Adipocyte (in vitro differentiated cells): Measurements from ENCODE around the gene MUC5B.

ENCODE experiments used
- DNase-seq: peaks from one replicate; pipeline ENCODE4 v3.0.0-alpha.2; 2015; ENCODE audit warnings: low read depth
- H3K27me3 ChIP-seq: replicated peaks from 2 replicates; pipeline ENCODE4 v1.7.0; 2013; ENCODE audit warnings: mild to moderate bottlenecking, low read length, moderate library complexity; ENCODE audit not compliant: control insufficient read depth, insufficient read depth
- H3K36me3 ChIP-seq: 2 replicates; pipeline ENCODE4 v1.7.0; 2013; ENCODE audit warnings: low read length, mild to moderate bottlenecking, moderate library complexity; ENCODE audit not compliant: control insufficient read depth, insufficient read depth, severe bottlenecking
- H3K4me1 ChIP-seq: 2 replicates; pipeline ENCODE4 v1.7.0; 2013; ENCODE audit warnings: mild to moderate bottlenecking, low read length, moderate library complexity; ENCODE audit not compliant: control insufficient read depth, insufficient read depth
- H3K4me3 ChIP-seq: 2 replicates; pipeline ENCODE4 v1.7.0; 2013; ENCODE audit warnings: mild to moderate bottlenecking, low read length, moderate library complexity
- H3K9ac ChIP-seq: 2 replicates; pipeline ENCODE4 v1.7.0; 2013; ENCODE audit warnings: mild to moderate bottlenecking, low read length, moderate library complexity
- H3K9me3 ChIP-seq: 2 replicates; pipeline ENCODE4 v1.7.0; 2013; ENCODE audit warnings: mild to moderate bottlenecking, low read length, moderate library complexity; ENCODE audit not compliant: control insufficient read depth

Gene MUC5B

GRCh38 chr11:1280116-1281035 is 57.5 kb downstream of the MUC5B start:
- Histone ChIP-seq H3K36me3 (peaks cover 67% of the 10 kb centered on the region), H3K9ac (no peak overlapping the region), H3K4me3 (no peak overlapping the region), H3K4me1 (no peaks in the 10 kb centered on the region), H3K27me3 (no peaks in the 10 kb centered on the region), H3K9me3 (no peaks in the 10 kb centered on the region)
- no peak for DNase-seq

GRCh38 chr11:1281326-1281973 is 58.6 kb downstream of the MUC5B start:
- DNase-seq = no peak
- Histone ChIP-seq H3K27me3 (no peaks in the 10 kb centered on the region), H3K4me1 (no peaks in the 10 kb centered on the region), H3K9ac (no peak overlapping the region), H3K36me3 (peaks cover 67% of the 10 kb centered on the region), H3K9me3 (no peaks in the 10 kb centered on the region), H3K4me3 (no peak overlapping the region)

- peaks cover 67% of the 10 kb centered on the region for H3K36me3 ChIP-seq
- DNase-seq = no peak
- no peaks in the 10 kb centered on the region for H3K27me3 ChIP-seq
- H3K4me1 ChIP-seq = no peaks in the 10 kb centered on the region
- H3K4me3 ChIP-seq = no peak overlapping the region
- H3K9ac ChIP-seq = no peak overlapping the region
- no peaks in the 10 kb centered on the region for H3K9me3 ChIP-seq
Observed at GRCh38 chr11:1281974-1282365, 59.1 kb downstream of the MUC5B start.

- no peak overlapping the region for H3K9ac ChIP-seq
- H3K4me1 ChIP-seq = no peaks in the 10 kb centered on the region
- no peak for DNase-seq
- no peak overlapping the region for H3K4me3 ChIP-seq
- peaks cover 71% of the 10 kb centered on the region for H3K36me3 ChIP-seq
- H3K27me3 ChIP-seq = no peaks in the 10 kb centered on the region
- no peaks in the 10 kb centered on the region for H3K9me3 ChIP-seq
Observed at GRCh38 chr11:1283091-1283511, 60.2 kb downstream of the MUC5B start.

GRCh38 chr11:1283906-1284305 is 61.0 kb downstream of the MUC5B start:
- H3K36me3 ChIP-seq = peaks cover 78% of the 10 kb centered on the region
- H3K27me3 ChIP-seq = no peaks in the 10 kb centered on the region
- H3K9me3 ChIP-seq = no peaks in the 10 kb centered on the region
- no peak overlapping the region for H3K4me3 ChIP-seq
- H3K4me1 ChIP-seq = no peaks in the 10 kb centered on the region
- H3K9ac ChIP-seq = no peak overlapping the region
- DNase-seq = no peak

GRCh38 chr11:1285316-1285744 is 62.5 kb downstream of the MUC5B start:
- no peaks in the 10 kb centered on the region for H3K4me1 ChIP-seq
- DNase-seq = no peak
- no peaks in the 10 kb centered on the region for H3K9me3 ChIP-seq
- peaks cover 80% of the 10 kb centered on the region for H3K36me3 ChIP-seq
- H3K4me3 ChIP-seq = no peak overlapping the region
- H3K27me3 ChIP-seq = no peaks in the 10 kb centered on the region
- no peak overlapping the region for H3K9ac ChIP-seq

- H3K27me3 ChIP-seq = no peaks in the 10 kb centered on the region
- H3K9me3 ChIP-seq = no peaks in the 10 kb centered on the region
- H3K36me3 ChIP-seq = peaks cover 80% of the 10 kb centered on the region
- no peak overlapping the region for H3K4me3 ChIP-seq
- no peak for DNase-seq
- H3K9ac ChIP-seq = no peak overlapping the region
- no peaks in the 10 kb centered on the region for H3K4me1 ChIP-seq
Observed at GRCh38 chr11:1285876-1286275, 63.0 kb downstream of the MUC5B start.

DNA sequence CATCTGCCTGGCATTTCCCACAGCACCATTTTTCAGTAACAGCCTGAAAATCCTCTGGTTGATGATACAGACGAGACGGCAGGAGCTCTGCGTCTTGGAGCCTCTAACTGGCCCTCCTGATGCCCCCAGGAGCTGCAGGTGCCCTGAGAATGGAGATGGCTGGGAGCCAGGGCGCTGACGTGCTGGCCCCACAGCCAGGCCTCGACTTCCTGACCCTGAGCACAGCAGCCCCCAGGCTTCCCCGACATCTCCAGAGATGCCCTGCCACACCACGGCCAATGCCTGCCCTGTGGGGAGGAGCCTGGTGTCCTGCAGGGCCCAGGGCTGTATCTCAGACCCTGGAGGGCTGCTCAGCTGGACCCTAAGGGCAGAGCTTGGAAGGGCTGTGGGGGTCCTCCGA is 65.1 kb downstream of the MUC5B start:
- Histone ChIP-seq H3K4me1 (no peaks in the 10 kb centered on the region), H3K9me3 (no peaks in the 10 kb centered on the region), H3K27me3 (no peaks in the 10 kb centered on the region), H3K9ac (no peak overlapping the region), H3K4me3 (no peak overlapping the region), H3K36me3 (peaks cover 73% of the 10 kb centered on the region)
- no peak for DNase-seq

GRCh38 chr11:1288426-1289151 is 65.7 kb downstream of the MUC5B start:
- no peak overlapping the region for H3K4me3 ChIP-seq
- no peak overlapping the region for H3K9ac ChIP-seq
- no peaks in the 10 kb centered on the region for H3K4me1 ChIP-seq
- no peaks in the 10 kb centered on the region for H3K9me3 ChIP-seq
- no peak for DNase-seq
- H3K27me3 ChIP-seq = no peaks in the 10 kb centered on the region
- peaks cover 72% of the 10 kb centered on the region for H3K36me3 ChIP-seq

DNA sequence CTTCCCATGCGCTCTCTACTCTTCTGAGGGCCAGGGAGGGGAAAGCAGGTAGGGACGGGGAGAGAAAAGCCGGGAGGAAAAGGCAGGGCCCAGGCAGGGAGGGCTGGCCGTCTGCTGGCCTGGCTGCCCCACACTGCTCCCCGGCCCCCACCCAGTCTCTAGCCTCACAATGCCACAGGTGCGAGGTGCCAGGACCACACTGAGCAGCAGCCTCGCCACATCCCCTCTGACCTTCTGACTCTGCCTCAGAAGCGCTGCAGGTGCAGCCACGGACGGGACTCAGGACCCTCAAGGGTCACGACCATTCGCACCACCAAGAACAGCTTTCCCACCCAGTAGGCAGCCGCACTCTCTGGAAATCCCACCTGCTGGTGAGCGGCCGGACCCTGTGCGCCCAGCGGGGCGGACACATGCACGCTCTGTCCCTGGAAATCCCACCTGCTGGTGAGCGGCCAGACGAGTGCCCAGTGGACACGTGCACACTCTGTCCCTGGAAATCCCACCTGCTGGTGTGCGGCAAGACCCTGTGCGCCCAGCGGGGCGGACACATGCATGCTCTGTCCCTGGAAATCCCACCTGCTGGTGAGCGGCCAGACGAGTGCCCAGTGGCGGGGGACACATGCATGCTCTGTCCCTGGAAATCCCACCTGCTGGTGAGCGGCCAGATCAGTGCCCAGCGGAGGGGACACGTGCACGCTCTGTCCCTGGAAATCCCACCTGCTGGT is 66.5 kb downstream of the MUC5B start:
- H3K36me3 ChIP-seq = peaks cover 73% of the 10 kb centered on the region

More for the DNA sequence above, 66.5 kb downstream of the MUC5B start:
- Histone ChIP-seq H3K9ac (no peak overlapping the region), H3K9me3 (no peaks in the 10 kb centered on the region), H3K4me1 (no peaks in the 10 kb centered on the region), H3K4me3 (no peak overlapping the region), H3K27me3 (no peaks in the 10 kb centered on the region)
- DNase-seq = no peak
